Left forelimb (tissue), 1 donor: ENCODE measurements around the gene UBFD1.
"Not testable (repeated sequence)": the region's sequence is repeated elsewhere in the genome, so short reads cannot be mapped to it uniquely, and the experiment has no call there.

Source experiments
- DNase-seq: peaks from one replicate; pipeline ENCODE4 v3.0.0-alpha.2; 2018; ENCODE audit warnings: low spot score

The UBFD1 gene

GRCh38 chr16:23608194-23608593, 50.7 kb downstream of the UBFD1 start:
- DNase-seq, result no peak

GRCh38 chr16:23609929-23610328, 52.4 kb downstream of the UBFD1 start:
- DNase-seq, result no peak

GRCh38 chr16:23610905-23611304, 53.4 kb downstream of the UBFD1 start:
- not testable (repeated sequence) for DNase-seq

DNA sequence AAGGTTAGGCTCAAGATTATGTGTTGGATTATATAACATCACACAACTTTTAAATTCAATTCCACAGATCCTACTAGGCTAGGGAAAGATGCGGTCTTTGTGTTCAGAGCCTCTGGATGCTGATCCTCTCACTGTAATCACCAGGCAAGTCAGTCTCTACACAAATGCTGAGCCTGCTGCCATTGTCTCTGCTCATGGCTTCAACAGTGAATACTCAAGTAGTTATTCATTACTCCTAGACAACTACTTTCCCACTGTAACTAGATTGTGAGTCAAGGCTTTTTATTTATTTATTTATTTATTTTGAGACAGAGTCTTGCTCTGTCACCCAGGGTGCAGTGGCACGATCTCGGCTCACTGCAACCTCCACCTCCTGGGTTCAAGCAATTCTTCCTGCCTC, 54.4 kb downstream of the UBFD1 start:
- DNase-seq, result no peak

DNA sequence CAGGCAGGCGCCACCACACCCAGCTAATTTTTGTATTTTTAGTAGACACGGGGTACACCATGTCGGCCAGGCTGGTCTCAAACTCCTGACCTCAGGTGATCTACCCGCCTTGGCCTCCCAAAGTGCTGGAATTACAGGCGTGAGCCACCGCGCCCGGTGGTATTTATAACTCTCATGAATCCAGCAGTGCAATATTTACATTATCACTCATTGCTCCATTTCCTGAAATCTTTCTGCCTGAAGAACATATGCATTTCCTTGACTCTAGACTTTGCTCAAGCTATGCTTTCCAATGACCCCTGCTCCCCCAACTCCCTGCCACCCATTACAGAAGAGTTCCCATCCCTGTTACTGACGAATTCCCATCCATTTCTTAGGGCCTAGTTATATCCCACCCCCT, 58.3 kb downstream of the UBFD1 start:
- no peak for DNase-seq
